ENCODE data around the gene TAPT1.
"Not testable (repeated sequence)": the region's sequence is repeated elsewhere in the genome, so short reads cannot be mapped to it uniquely, and the experiment has no call there.

Gene TAPT1

DNA sequence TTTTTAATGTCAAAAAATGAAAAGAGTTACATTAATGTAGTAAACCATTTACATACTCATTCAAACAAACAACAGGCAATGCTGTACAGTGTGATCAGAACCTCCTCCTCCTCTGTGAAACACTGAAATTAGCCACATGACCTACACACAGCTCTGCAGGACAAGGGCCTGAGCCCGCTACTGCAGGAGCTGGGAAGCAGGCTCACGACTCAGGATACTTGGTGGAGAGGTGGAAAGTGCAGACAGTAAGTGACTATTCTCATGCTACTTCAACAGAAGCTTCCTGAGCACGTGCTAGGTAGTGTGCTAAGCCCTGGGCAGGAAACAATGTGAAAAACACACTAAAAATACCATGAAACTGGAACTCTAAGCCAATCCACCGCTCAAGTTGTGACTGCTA, 56.8 kb downstream of the TAPT1 start:
- no peak for DNase-seq (ENCODE audit: low spot score)

DNA sequence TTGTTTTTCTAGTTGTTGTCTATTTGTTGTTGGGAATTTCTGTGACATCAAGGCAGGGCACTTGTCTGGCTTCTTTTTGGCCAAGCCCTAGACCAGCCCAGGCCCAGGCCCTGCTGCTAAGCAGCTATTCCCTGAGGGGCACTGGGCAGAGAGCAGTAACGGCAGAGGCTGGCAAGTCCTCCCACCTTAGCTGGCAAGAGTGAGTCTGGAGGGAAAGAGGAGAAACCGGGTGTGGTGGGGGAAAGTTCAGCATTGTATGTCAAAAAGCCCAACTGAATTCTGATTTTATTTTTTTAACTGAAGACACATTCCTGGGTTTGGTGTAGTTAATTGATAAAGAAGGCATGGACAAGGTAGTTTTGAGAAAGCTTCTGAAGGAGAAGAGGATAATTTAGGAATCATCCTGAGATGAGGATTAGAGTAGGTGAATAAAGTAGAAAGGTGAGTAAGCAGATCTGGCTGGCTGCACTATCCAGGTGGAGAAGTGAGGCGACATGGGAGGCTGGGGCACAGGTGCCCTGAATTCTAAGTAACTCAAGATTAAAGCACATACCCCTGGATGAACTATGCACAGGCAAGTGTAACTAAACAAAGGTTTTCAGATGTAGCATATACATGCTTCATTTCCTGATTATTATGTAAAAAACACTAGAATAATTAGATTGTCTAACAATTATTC, 57.4 kb downstream of the TAPT1 start:
- DNase-seq (ENCODE audit: low spot score): no peak

DNA sequence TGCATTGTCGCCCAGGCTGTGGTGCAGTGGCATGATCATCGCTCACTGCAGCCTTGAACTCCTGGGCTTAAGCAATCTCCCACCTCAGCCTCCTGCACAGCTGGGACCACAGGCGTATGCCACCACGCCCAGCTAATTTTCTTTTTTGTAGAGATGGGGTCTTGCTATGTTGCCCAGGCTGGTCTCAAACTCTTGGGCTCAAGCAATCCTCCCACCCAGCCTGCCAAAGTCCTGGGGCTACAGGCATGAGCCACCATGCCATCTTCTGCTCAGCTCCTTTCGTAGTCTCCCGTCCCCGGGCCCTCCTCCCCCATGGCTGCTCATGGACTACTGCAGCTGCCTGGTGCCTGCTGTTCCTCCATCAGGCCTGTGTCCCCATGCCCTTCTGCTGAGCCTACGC, 58.1 kb downstream of the TAPT1 start:
- DNase-seq (ENCODE audit: low spot score): no peak

DNA sequence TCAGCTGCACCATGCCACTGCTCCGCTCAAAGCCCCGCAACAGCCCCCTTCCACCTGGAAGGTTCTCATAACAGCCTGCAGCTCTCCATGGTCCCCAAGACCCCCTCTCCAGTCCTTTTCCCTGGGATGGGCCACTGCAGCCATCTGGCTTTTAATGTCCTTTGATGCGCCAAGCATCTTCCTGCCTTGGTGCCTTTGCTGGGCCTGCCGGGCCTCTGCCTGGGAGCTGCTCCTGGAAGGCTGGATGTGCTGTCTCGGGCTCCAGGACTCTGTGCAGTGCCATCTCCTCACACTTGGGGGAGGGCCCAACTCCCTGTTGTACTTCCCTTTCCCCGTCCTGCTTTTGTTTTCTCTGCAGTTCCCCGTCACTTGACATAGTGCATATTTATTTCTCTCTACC, 60.3 kb downstream of the TAPT1 start:
- no peak for DNase-seq (ENCODE audit: low spot score)

DNA sequence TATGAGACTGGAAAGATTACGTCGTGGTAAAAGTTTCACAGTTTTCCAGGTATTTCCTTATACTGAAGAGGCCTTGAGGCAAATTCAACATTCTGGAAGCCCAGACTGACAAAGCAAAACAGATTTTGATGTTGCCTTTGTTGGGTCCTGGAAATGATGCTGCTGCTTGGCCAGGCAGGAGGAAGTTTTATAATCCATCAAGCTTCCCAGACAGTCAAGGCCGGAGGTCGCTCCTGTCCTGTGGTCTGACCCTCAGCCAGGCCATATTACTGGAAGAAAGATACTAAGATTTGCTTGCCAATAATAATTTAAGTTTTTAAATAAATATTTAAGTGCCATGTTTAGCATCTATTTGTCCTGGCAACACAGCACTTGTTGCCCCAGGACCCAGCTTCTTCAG, 63.4 kb downstream of the TAPT1 start:
- no peak for DNase-seq (ENCODE audit: low spot score)

DNA sequence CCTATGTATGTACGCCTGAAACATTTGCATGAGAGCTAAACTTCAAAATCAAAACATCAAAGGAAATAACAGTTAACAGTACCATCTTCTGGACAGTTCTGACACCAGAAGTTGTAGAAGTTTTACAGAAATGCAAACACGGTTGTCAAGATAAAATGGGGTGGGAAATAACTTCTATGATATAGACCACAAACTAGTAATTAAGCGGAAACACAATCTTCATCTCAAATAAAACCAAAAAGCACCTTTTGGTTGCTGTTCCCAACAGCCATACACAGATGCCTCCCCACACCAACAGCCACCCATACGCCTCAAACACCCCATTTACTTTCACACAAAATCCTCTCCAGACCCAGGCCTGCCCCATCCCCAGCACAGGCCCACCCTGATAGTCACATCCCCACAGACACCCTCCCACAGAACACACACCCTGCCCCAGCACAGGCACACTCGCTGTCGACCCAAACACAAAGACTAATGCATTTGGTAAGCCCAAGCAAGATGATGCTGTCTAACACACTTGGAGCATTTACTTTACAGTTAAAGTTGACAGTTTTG, 64.3 kb downstream of the TAPT1 start:
- no peak for DNase-seq (ENCODE audit: low spot score)

DNA sequence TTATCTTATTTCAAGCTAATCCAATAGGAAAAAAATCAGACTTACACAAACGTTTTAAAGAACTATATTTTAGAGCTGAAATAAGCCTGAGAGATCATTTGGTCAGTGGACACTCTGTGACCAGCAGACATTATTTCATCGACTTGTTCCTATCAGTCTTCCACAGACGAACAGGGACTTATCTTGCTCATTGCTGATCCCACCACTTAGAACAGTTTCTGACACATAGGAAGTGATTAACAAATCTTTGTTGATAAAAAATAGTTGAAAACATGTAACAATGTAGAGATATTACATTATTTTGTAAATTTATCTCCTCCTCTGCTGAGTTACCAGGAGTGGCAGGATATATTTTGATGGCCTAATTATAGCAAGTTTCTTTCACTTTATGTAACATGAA, 65.8 kb downstream of the TAPT1 start:
- DNase-seq (ENCODE audit: low spot score): no peak

DNA sequence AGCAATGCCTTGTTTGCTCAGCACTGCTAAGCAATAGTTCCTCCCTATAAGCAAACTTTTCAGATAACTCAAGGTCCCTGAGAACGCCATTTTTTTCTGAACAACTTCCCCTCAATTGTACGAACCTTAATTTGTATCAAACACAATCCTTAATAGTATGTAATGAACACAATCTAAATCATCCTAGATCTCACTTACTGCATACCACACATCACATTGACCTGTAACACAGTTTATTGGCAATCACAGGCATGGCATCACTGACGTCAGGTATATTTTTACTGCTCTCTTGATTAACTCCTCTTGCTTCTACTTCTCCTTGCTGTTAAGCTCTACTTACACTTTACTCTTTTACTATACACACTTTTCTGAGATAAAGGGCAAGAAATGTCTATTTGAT, 67.0 kb downstream of the TAPT1 start:
- DNase-seq (ENCODE audit: low spot score): no peak

DNA sequence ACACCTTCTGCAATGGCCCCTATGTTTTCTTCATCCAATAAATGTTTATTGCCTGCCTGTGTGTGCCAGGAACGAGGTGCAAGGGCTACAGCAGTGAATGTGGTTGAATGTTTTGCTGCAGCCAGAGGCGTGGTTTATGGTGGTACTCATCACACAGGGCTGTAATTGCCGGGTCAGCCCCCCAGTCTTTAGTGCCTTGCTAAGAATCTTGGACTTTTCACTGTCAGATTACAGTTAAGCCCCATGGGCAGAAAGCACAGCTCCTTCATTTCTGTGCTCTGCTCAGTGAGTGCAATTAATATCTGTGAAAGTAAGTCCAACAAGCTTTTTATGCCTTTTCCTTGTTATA, 67.8 kb downstream of the TAPT1 start:
- no peak for DNase-seq (ENCODE audit: low spot score)

DNA sequence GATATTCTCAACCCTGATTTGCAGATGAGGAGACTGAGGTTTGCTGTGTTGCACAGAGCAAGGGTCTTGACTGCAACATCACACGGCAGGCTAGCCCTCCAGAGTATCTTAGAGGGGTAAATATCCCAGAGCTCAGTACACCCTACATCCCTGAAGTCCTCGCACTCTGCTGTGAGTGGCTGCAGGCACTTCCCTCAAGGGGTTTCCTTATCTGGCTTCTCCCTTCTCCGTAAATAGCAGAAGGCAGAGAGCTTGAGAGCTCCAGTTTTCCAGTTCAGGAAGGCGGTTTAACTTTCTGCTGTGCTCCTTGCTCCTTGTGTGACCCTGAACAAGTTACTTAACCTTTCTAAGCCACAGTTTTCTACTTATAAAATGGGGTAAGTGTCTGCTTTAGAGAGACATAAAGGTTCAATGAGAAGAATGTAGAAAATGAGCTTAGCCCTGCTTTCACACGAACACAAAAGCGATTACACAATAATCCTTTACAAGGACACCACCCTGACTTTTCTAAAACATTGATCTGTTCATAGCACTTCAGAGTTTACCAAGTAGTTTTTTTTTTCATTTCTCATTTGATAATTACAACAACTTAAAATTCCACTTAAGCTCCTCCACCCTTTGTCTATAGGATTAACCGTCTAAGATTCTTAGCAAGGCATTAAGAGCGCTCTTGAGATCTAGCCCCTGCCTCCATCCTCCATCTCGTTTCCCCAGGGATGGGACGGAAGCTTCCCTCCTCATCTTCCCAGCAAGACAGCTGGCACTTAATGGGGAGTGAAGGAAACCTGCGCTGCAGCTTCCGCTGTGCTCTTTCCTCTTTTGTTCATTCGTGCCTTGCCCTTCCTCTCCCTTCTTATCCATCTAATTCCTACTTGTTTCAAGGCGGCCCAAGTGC, 68.4 kb downstream of the TAPT1 start:
- peak; percentile 57 for DNase-seq (ENCODE audit: low spot score)

DNA sequence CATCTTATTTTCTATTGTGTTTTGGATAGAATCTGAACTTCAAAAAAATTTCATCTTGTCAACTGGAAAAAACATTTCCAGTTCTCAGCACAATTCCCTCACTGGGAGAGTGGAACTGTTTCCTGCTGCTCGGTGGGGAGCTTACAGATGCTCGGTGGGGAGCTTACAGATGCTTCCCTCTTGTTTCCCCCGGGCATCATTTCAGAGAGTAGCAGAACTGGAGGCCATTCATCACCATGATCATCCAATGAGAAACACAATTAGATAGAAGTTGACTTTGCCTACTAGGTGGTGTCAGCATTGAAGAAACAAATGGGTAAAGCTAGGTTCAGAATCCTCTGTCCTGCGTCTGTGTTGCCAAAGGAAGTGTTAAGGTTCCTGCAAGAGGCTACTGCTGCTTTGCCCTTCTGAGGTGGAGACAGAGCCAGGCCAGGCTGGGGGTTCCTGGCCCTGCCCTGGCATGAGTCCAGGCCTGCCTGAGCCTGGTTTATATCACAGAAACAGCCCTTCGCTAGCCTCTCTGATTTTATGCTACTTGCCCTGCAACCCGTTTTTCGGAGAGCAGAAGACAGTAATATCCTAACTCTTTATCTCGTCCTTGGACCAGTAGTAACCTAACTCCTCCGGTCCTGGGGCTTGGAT, 70.6 kb downstream of the TAPT1 start:
- no peak for DNase-seq (ENCODE audit: low spot score)

DNA sequence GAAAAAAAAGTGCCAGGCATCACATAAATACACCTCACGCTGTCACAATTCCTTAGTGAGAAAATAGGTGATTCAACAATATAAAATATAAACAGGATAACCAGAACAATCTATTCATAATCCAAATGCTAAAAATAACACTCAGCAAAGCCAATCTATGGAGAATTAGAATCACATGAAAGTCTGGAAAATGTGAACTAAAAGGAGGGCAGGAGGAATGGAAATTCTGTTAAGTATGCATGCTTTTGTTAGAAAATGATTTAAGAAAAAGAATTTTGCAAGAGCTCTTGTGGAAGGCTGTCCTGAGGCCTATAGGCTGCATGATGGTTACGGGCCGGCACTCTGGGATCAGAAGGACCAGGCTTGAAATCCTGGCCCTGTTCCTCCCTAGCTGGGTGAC, 71.8 kb downstream of the TAPT1 start:
- DNase-seq (ENCODE audit: low spot score): no peak

DNA sequence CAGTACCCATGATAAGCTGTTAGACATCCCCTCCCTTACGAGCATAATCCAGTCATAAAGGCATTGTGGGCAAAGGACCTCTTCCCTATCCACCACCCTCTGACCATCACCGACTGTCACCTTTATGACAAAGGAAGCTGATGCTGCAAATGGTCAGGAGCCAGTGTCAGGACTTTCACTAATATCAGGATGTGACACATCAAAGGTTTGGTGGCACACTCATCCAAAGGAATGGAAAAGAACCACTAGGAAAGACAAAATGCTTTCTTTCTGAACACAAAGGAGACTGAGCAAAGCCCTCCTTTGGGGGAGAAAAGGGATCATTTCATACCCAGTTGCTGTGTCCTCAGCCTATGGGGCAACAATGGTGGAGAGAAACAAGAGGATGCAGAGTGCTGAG, 75.6 kb downstream of the TAPT1 start:
- DNase-seq (ENCODE audit: low spot score): no peak

DNA sequence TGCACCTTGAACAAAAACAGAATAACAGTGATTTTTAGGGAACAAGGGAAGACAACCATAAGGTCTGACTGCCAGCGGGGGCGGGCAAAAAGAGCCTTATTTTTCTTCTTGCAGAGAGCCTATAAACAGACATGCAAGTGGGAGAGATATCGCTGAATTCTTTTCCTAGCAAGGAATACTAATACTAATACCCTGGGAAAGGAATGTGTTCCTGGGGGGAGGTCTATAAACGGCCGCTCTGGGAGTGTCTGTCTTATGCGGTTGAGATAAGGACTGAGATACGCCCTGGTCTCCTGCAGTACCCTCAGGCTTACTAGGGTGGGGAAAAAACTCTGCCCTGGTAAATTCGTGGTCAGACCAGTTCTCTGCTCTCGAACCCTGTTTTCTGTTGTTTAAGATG, 81.4 kb downstream of the TAPT1 start:
- not testable (repeated sequence) for DNase-seq (ENCODE audit: low spot score)

DNA sequence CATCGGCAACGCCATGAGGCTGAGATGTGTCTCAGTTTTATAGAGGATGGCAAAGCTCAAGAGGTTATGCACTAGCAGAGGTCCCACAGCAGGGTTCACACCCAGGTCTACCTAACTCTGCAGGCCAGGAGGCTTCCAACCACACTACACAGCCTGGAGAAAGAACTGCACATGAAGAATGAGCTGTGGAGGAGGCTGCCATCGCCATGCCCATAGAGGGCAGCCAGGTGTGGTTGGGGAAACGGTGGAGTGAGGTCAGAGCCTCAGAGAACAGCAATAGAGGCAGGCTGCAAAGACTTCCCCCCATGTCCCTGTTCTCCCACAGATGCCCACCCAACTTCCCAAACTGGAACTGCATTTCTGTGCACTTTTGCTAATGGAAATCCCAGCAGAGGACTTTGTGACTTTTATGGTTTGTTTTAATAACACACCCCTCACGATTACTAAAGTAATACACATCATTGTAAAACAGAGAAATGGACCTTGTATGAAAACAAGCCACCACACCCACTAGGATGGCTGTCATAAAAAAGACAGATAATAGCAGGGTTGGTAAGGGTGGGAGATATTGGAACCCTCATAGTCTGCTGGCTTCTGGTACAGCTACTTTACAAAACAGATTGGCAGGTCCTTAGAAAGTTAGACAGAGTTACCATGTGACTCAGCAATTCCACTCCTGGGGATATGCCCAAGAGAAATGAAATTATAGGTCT, 83.5 kb downstream of the TAPT1 start:
- no peak for DNase-seq (ENCODE audit: low spot score)

DNA sequence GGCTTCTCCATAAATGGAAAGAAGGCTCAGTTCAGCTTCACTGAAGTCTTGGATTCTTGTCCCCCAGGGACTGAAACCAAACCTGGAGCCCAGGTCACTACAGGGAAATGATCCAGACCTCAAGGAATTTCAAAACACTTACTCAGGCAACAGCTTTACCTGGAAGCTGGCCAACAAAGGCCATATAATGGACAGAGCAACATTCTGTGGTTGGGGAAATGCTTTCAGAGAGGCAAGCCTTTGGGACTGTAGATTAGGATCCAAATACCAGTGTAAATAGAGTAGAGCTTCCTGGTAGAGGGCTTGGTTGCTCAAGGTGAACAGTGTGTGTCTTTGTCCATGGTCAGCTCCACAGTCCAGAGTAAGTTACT, 85.4 kb downstream of the TAPT1 start:
- no peak for DNase-seq (ENCODE audit: low spot score)

DNA sequence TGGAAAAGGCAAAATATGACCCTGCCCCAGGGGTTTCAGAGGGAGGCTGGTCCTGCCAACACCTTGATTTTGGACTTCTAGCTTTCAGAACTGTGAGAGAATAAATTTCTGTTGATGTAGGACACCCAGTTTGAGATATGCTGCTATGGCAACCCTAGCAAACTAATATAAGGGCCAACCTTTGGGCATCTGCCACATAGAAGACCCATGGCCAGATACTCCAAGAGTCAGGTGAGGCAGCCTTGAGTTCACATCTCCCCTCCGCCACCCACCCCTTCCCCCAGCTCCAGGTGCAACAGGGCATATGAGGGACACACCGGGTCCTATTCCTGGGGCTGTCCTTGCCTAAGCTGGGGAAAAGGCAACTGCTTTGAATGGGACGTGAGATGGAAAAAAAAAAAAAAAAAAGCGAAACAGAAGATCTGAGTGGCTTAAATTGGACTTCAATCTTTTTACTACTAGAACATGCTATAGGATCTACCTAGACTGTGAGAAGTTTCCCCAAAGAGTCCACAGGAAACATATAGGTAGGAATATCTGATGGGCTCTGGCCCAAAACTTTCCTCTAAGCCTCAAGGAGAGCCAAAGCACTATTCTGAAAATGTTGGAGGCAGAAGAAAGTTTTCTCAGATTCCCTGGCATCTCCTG, 85.9 kb downstream of the TAPT1 start:
- no peak for DNase-seq (ENCODE audit: low spot score)

DNA sequence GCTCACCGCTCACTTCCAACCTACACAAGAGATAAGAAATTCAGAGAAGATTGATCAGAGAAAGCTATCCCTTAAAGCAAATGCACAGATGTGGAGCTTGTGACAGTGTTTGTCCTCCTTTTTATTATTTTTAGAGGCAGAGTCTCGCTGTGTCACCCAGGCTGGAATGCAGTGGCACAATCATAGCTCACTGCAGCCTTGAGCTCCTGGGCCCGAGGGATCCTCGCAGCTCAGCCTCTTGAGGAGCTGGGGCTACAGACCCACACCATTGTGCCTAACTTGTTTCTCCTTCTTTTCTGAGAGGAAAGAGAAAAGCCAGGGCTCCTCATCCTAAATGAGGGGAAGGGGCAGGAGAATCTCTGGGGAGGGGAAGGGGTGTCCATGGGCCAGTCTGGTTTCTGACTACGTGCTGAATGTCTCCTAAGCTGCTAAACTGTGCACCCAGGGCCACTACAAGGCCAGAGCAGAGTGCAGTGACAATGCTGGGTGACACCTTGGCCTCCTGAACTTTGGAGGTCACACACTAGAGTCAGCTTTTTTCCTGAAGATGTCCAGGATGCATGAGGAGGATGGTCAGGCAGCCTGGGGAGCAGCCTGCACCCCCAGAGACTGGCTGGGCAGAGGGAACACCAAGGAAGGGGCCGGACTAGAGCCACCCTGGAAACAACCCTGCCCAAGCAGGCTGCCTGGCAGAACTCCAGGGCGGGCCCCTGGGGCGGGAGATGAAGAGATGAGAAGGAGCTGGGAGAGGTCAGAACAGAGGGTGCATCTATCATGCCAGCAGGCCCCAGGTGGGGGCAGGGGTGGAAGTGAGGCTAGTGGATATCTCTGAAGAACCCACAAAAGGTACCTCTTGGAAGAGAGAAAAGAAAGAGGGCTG, 87.0 kb downstream of the TAPT1 start:
- DNase-seq (ENCODE audit: low spot score): no peak

DNA sequence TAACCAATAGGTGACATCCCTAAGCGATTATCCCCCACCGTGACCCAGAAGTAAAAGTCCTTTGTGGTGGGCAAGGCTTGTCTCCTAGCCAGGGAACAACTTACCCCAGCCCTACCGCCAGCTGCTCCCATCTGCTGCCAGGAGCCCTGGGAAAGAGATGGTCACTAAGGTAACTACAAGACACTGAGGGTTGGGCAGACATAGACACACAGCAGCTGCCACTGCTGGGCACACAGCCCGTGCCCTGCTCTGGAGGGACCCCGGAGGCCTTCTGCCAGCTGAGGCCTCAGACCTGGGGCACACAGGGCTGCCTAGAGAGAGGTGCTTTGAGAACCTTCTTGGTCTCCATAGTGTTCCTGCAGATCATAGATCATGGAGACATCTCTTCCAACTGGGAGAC, 89.4 kb downstream of the TAPT1 start:
- no peak for DNase-seq (ENCODE audit: low spot score)

DNA sequence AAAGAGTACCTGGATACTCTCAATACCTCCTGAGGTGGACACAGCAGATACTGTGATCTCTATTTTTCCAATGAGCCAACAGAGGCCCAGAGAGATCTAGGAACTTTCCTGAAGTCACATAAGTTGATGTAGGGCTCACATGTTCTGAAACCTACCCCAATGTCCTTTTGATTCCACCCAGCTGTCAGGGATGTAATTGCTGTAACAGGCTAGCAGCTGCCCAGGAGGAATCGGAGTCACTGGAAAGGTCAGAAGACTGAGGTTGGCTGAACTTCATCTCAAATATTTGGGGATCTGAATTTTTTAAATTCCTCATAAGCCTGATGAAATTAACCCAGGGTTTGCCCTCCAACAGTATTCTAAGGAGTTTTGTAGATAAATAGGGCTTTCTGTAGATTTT, 90.0 kb downstream of the TAPT1 start:
- DNase-seq (ENCODE audit: low spot score): no peak

DNA sequence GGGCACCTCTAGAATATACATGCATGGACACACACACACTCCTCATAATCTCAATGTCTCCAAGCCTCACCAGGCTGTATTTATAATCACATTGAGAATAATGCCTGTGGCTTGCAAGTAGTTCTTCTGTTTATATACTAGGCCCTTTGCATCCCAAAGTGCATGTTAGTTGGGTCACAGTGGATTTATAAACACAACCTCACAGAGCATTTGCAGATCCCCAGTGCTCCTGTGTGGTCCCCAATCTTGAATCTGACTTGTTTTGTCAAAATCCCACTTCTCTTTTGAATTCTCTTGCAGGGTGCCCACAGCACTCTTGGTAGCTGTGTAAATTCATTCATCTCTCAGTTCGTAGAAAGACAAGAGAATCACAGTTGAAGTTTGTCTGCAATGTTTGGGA, 92.9 kb downstream of the TAPT1 start:
- DNase-seq (ENCODE audit: low spot score): no peak

Data from ecto neural progenitor cell (in vitro differentiated cells).